Astrocyte (in vitro differentiated cells and primary cell): ENCODE data around the gene FAM222A. TPM values are rescaled to one million over a fixed set of nuclear protein-coding genes. Genes with fewer than 3 reads are reported as not detected.

Source experiments
- DNase-seq: peaks from one replicate; pipeline ENCODE4 v3.0.0-alpha.2; 2010; ENCODE audit warnings: low read depth
- FAIRE-seq: peaks from 2 replicates; lab custom pipeline; 2011; peaks lifted over from hg19 to GRCh38; lab: Jason Lieb, UNC
- H2AFZ ChIP-seq: 2 replicates; pipeline ENCODE4 v1.6.0; 2012; ENCODE audit warnings: low read depth, low read length, inconsistent platforms
- H3K27ac ChIP-seq: 2 replicates; pipeline ENCODE4 v1.5.1; 2011; ENCODE audit warnings: low read depth, low read length, inconsistent platforms
- H3K27me3 ChIP-seq: 2 replicates; pipeline ENCODE4 v1.6.0; 2011; ENCODE audit warnings: low read length, inconsistent platforms; ENCODE audit not compliant: insufficient read depth
- H3K36me3 ChIP-seq: 2 replicates; pipeline ENCODE4 v1.5.1; 2011; ENCODE audit warnings: low read length, inconsistent platforms; ENCODE audit not compliant: insufficient read depth
- H3K4me1 ChIP-seq: 2 replicates; pipeline ENCODE4 v1.5.1; 2011; ENCODE audit warnings: low read length, inconsistent platforms; ENCODE audit not compliant: insufficient read depth
- H3K4me2 ChIP-seq: 2 replicates; pipeline ENCODE4 v1.6.0; 2012; ENCODE audit warnings: low read length, inconsistent platforms
- H3K4me3 ChIP-seq: 2 replicates; pipeline ENCODE4 v1.5.1; 2011; ENCODE audit warnings: low read depth, mild to moderate bottlenecking, low read length, inconsistent platforms; ENCODE audit not compliant: insufficient read depth
- H3K79me2 ChIP-seq: 2 replicates; pipeline ENCODE4 v1.6.0; 2012; ENCODE audit warnings: mild to moderate bottlenecking, low read length, inconsistent platforms; ENCODE audit not compliant: insufficient read depth
- H3K9ac ChIP-seq: 2 replicates; pipeline ENCODE4 v1.6.0; 2012; ENCODE audit warnings: mild to moderate bottlenecking, low read length, inconsistent platforms
- H3K9me3 ChIP-seq: 2 replicates; pipeline ENCODE4 v1.5.1; 2012; ENCODE audit warnings: low read depth, mild to moderate bottlenecking, low read length, inconsistent platforms; ENCODE audit not compliant: insufficient read depth
- H4K20me1 ChIP-seq: 2 replicates; pipeline ENCODE4 v1.6.0; 2012; ENCODE audit warnings: low read length, inconsistent platforms; ENCODE audit not compliant: insufficient read depth
- H3K27ac Mint-ChIP-seq: one replicate; pipeline ENCODE4 v1.8.0; 2021; ENCODE audit warnings: mild to moderate bottlenecking, mixed read lengths; ENCODE audit not compliant: unreplicated experiment
- H3K27me3 Mint-ChIP-seq: one replicate; pipeline ENCODE4 v1.8.0; 2021; ENCODE audit warnings: low read depth, mixed read lengths; ENCODE audit not compliant: unreplicated experiment
- H3K36me3 Mint-ChIP-seq: one replicate; pipeline ENCODE4 v1.8.0; 2021; ENCODE audit warnings: low read depth, mixed read lengths; ENCODE audit not compliant: unreplicated experiment
- H3K4me1 Mint-ChIP-seq: one replicate; pipeline ENCODE4 v1.8.0; 2021; ENCODE audit warnings: low read depth, mixed read lengths; ENCODE audit not compliant: unreplicated experiment
- H3K4me3 Mint-ChIP-seq: one replicate; pipeline ENCODE4 v1.8.0; 2021; ENCODE audit warnings: mild to moderate bottlenecking, moderate library complexity, mixed read lengths; ENCODE audit not compliant: unreplicated experiment
- H3K9me3 Mint-ChIP-seq: one replicate; pipeline ENCODE4 v1.8.0; 2021; ENCODE audit warnings: mild to moderate bottlenecking, mixed read lengths; ENCODE audit not compliant: unreplicated experiment
- EZH2 ChIP-seq: IDR thresholded peaks from 2 replicates; pipeline ENCODE4 v1.6.1; 2012; ENCODE audit warnings: mild to moderate bottlenecking, low read length, inconsistent platforms; ENCODE audit not compliant: insufficient read depth
- total RNA-seq: library from RNA; stranded (reverse); gene quantifications from 2 replicates; pipeline ENCODE4 v1.2.1, GENCODE V29; 2021
- TF ChIP-seq, protein P1 (sequence below): IDR thresholded peaks from 2 replicates; pipeline ENCODE4 v1.5.1; 2011; ENCODE audit warnings: low read depth, mild to moderate bottlenecking, inconsistent platforms, low read length, moderate library complexity; ENCODE audit not compliant: insufficient read depth

The FAM222A gene
- total RNA-seq, 1 donor from 2014 or later, result 1.2 TPM

DNA sequence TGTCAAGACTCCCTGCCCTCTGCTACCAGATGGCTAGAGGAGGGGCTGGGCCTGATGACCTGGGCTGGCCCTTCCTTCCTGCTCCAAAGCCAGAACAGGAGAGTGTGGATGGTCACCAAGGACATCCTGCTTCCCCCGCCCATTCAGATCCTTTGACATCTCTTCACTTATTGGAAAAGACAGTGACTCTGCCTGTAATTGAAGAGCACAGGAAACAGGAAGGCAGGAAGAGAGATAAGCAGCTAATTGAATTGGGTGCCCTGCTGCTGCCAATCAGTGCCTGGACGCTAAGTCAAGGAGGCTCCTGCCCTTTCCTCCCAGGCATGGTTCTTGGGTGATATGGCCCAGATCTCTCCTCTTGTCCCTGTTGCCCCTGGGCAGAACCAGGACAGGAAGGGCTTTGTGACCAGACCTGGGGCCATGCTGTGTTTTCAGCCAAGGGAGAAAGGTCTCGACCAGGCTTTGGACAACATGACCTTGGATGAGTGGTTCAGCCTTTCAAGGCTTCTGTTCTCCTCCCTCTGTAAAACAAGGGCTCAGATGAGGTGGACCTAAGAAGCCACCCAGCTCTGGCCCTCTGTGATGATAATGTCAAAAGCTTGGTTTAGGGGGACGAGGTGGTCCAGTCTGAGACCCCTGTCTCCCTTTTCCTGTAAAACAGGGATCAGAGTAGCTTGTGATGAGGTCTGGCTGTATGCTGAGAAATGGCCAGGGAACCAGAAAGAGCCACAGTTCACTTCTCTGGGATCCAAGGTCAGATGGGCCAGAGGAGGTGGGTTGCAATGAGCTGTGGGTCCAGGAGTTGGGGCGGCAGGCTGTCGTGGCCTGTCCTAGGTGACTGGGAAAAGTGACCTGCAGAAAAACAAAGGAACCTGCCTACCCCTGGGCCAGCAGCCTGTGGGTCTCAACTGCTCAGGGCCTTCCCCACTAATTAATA lies 38.8 kb downstream of the FAM222A start:
- Mint-ChIP-seq H3K36me3 (peaks cover 2% of the 10 kb centered on the region), H3K4me3 (no peak overlapping the region), H3K27me3 (no peaks in the 10 kb centered on the region), H3K9me3 (peaks cover 21% of the 10 kb centered on the region), H3K4me1 (no peaks in the 10 kb centered on the region), H3K27ac (no peak overlapping the region)
- no peak overlapping the region for H3K4me3 ChIP-seq
- H3K27me3 ChIP-seq, result no peaks in the 10 kb centered on the region
- H2AFZ ChIP-seq, result no peak overlapping the region
- H3K9ac ChIP-seq, result no peak overlapping the region
- peaks cover 4% of the 10 kb centered on the region for H3K9me3 ChIP-seq
- no peaks in the 10 kb centered on the region for H3K4me1 ChIP-seq
- TF ChIP-seq, protein P1, sequence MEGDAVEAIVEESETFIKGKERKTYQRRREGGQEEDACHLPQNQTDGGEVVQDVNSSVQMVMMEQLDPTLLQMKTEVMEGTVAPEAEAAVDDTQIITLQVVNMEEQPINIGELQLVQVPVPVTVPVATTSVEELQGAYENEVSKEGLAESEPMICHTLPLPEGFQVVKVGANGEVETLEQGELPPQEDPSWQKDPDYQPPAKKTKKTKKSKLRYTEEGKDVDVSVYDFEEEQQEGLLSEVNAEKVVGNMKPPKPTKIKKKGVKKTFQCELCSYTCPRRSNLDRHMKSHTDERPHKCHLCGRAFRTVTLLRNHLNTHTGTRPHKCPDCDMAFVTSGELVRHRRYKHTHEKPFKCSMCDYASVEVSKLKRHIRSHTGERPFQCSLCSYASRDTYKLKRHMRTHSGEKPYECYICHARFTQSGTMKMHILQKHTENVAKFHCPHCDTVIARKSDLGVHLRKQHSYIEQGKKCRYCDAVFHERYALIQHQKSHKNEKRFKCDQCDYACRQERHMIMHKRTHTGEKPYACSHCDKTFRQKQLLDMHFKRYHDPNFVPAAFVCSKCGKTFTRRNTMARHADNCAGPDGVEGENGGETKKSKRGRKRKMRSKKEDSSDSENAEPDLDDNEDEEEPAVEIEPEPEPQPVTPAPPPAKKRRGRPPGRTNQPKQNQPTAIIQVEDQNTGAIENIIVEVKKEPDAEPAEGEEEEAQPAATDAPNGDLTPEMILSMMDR, result no peak
- TF ChIP-seq EZH2, result no peak
- DNase-seq, result no peak
- H3K4me2 ChIP-seq, result no peak overlapping the region
- FAIRE-seq, result no peak
- H3K79me2 ChIP-seq, result no peaks in the 10 kb centered on the region
- H3K36me3 ChIP-seq, result no peaks in the 10 kb centered on the region
- no peaks in the 10 kb centered on the region for H4K20me1 ChIP-seq
- no peak overlapping the region for H3K27ac ChIP-seq

DNA sequence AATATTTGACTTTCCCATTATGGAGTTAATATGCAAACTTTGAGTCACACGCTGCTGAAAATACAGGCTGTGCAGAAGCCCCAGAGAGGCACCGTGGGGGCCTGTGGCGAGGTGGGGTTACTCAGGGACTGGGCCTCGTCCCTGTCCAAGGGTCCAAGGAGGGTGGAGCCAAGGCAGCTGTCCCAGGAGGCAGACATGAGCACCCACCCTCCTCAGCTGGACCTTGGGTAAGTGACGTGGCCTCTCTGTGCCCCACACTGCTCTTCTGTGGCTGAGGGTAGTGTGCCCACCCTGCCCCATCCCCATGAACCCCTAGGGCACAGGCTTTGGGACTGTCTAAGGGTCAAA lies 39.4 kb downstream of the FAM222A start:
- no peak overlapping the region for H3K9ac ChIP-seq
- no peaks in the 10 kb centered on the region for H3K79me2 ChIP-seq
- H3K4me3 ChIP-seq, result no peak overlapping the region
- H3K27ac Mint-ChIP-seq, result no peak overlapping the region
- no peak for TF ChIP-seq EZH2
- TF ChIP-seq, protein P1, result no peak
- H3K36me3 ChIP-seq, result no peaks in the 10 kb centered on the region
- no peaks in the 10 kb centered on the region for H3K4me1 ChIP-seq
- peaks cover 2% of the 10 kb centered on the region for H3K36me3 Mint-ChIP-seq
- no peak for DNase-seq
- no peak for FAIRE-seq
- peaks cover 21% of the 10 kb centered on the region for H3K9me3 Mint-ChIP-seq
- peaks cover 4% of the 10 kb centered on the region for H3K9me3 ChIP-seq
- H3K4me2 ChIP-seq, result no peak overlapping the region
- H2AFZ ChIP-seq, result no peak overlapping the region
- H3K4me3 Mint-ChIP-seq, result no peak overlapping the region
- H3K27ac ChIP-seq, result no peak overlapping the region
- H3K27me3 Mint-ChIP-seq, result no peaks in the 10 kb centered on the region
- no peaks in the 10 kb centered on the region for H3K4me1 Mint-ChIP-seq
- no peaks in the 10 kb centered on the region for H4K20me1 ChIP-seq
- H3K27me3 ChIP-seq, result no peaks in the 10 kb centered on the region

DNA sequence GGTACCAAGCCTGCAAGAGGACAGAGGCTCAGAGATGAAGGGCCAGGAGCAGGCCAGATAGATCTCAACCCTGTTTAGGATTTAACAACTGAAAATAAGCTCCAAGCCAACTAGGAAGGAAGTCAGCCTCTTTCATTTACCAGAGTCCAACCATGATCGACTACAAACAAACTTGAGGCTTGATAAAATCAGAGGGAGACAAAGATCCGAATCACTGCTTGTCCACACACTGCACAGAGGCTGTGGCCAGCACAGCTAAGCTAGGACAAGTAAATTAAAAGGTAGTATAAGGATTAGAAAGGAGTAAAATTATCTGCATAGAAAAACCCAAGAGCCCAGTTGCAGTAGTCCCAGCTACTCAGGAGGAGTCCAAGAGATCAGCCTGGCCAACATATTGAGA lies 40.3 kb downstream of the FAM222A start:
- FAIRE-seq (no peak), DNase-seq (no peak)
- H3K9me3 ChIP-seq, result peaks cover 4% of the 10 kb centered on the region
- Mint-ChIP-seq H3K36me3 (peaks cover 2% of the 10 kb centered on the region), H3K27me3 (no peaks in the 10 kb centered on the region), H3K9me3 (peaks cover 21% of the 10 kb centered on the region), H3K27ac (no peak overlapping the region), H3K4me3 (no peak overlapping the region), H3K4me1 (no peaks in the 10 kb centered on the region)
- H3K27ac ChIP-seq, result no peak overlapping the region
- no peaks in the 10 kb centered on the region for H3K79me2 ChIP-seq
- no peak for TF ChIP-seq EZH2
- TF ChIP-seq, protein P1, result no peak
- H3K36me3 ChIP-seq, result no peaks in the 10 kb centered on the region
- H3K4me3 ChIP-seq, result no peak overlapping the region
- H3K4me1 ChIP-seq, result no peaks in the 10 kb centered on the region
- no peak overlapping the region for H2AFZ ChIP-seq
- no peaks in the 10 kb centered on the region for H4K20me1 ChIP-seq
- H3K4me2 ChIP-seq, result no peak overlapping the region
- no peaks in the 10 kb centered on the region for H3K27me3 ChIP-seq
- H3K9ac ChIP-seq, result no peak overlapping the region
